BLaER1 (cell line): ENCODE data around the gene SLFN5.
"Not testable (repeated sequence)": the region's sequence is repeated elsewhere in the genome, so short reads cannot be mapped to it uniquely, and the experiment has no call there.

Source experiments
- H3K27ac ChIP-seq: shearing (Covaris generic); formaldehyde crosslinking; 2 replicates; pipeline ENCODE4 v1.8.1; 2022
- H3K27me3 ChIP-seq: shearing (Covaris generic); formaldehyde crosslinking; 2 replicates; pipeline ENCODE4 v1.8.1; 2022
- H3K36me3 ChIP-seq: shearing (Covaris generic); formaldehyde crosslinking; 2 replicates; pipeline ENCODE4 v1.8.1; 2022
- H3K4me1 ChIP-seq: shearing (Covaris generic); formaldehyde crosslinking; 2 replicates; pipeline ENCODE4 v1.8.1; 2022
- H3K4me2 ChIP-seq: shearing (Covaris generic); formaldehyde crosslinking; 2 replicates; pipeline ENCODE4 v1.8.1; 2022
- H3K4me3 ChIP-seq: shearing (Covaris generic); formaldehyde crosslinking; 2 replicates; pipeline ENCODE4 v1.8.1; 2022
- H3K9ac ChIP-seq: shearing (Covaris generic); formaldehyde crosslinking; 2 replicates; pipeline ENCODE4 v1.8.1; 2022
- H3K9me3 ChIP-seq: shearing (Covaris generic); formaldehyde crosslinking; 2 replicates; pipeline ENCODE4 v1.8.1; 2022
- H4K20me1 ChIP-seq: shearing (Covaris generic); formaldehyde crosslinking; 2 replicates; pipeline ENCODE4 v1.8.1; 2022
- Cebpa-rat ChIP-seq: shearing (Covaris generic); IDR thresholded peaks from 2 replicates; pipeline ENCODE4 v1.8.1; 2022

The SLFN5 gene

DNA sequence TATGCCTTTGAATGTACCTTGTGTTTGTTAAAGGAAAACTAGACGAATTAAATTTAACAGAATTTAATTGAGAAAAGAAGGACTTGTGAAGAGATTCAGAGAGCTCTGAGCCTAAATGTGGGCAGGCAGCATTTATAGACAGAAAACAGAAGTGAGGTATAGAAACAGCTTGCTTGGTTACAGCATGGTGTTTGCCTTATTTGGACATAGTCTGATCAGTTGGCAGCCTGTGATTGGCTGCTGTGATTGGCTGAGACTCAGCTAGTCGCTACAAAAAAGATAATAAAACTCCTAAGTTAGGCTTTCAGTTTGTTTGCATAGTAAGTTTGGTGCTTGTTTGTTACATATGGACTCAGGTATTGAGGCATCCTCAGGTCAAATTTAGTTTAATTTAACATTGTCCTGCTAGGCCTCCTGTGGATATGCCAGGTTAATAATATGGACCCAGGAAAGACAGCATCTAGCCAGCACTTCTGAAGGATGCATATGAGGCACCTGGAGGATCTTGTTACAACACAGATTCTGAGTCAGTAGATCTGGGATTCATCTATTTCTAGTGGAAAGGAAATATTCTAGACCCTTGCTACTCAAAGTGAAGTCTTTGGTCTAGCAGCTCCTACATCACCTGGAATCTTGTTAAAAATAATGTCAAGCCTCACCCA lies 43.4 kb downstream of the SLFN5 start:
- Histone ChIP-seq H3K4me3 (no peak overlapping the region), H3K4me2 (no peak overlapping the region), H3K9ac (no peak overlapping the region), H3K4me1 (no peaks in the 10 kb centered on the region), H3K36me3 (no peaks in the 10 kb centered on the region), H3K27ac (no peak overlapping the region), H3K27me3 (no peaks in the 10 kb centered on the region), H4K20me1 (no peaks in the 10 kb centered on the region), H3K9me3 (peaks cover 14% of the 10 kb centered on the region)
- no peak for TF ChIP-seq Cebpa-rat

DNA sequence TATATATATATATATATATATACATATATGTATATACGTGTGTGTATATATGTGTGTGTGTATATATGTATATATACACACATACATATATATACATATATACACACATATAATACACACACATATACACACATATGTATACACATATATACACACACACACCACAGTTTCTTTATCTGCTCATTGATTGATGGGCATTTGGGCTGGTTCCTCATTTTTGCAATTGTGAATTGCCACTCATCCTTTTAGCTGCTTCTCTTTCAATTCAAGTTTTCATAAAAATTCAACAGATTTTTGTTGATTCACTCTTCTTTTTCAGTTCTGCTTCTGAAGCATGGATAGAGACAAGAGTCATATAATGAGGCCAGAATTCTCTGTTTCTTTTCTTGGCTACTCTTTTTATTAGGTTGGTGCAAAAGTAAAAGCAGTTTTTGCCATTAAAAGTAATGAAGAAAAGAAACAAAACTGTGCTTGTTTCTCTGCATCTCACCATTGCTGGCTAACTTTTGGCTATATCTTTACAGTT lies 44.5 kb downstream of the SLFN5 start:
- Histone ChIP-seq H3K27me3 (no peaks in the 10 kb centered on the region), H3K4me2 (no peak overlapping the region), H3K36me3 (no peaks in the 10 kb centered on the region), H3K4me1 (no peaks in the 10 kb centered on the region), H3K9me3 (peaks cover 14% of the 10 kb centered on the region), H3K27ac (no peak overlapping the region), H3K9ac (no peak overlapping the region), H4K20me1 (no peaks in the 10 kb centered on the region), H3K4me3 (no peak overlapping the region)
- no peak for TF ChIP-seq Cebpa-rat

DNA sequence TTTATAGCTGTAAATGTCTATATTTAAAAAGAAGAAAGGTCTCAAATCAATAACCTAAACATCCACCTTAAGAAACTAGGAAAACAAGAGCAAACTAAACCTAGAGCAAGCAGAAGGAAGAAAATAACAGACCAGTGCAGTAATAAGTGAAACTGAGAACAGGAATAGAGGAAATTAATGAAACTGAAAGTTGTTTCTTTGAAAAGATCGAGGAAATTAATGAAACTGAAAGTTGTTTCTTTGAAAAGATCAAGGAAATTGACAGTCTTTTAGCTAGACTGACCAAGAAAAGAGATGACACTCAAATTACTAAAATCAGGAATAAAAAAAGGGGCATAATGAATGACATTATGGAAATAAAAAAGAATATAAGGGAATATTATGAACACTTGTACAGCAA lies 46.4 kb downstream of the SLFN5 start:
- Histone ChIP-seq H4K20me1 (no peaks in the 10 kb centered on the region), H3K27ac (no peak overlapping the region), H3K4me2 (no peak overlapping the region), H3K36me3 (no peaks in the 10 kb centered on the region), H3K9ac (no peak overlapping the region), H3K27me3 (no peaks in the 10 kb centered on the region), H3K4me1 (no peaks in the 10 kb centered on the region), H3K4me3 (no peak overlapping the region), H3K9me3 (peaks cover 14% of the 10 kb centered on the region)
- no peak for TF ChIP-seq Cebpa-rat

DNA sequence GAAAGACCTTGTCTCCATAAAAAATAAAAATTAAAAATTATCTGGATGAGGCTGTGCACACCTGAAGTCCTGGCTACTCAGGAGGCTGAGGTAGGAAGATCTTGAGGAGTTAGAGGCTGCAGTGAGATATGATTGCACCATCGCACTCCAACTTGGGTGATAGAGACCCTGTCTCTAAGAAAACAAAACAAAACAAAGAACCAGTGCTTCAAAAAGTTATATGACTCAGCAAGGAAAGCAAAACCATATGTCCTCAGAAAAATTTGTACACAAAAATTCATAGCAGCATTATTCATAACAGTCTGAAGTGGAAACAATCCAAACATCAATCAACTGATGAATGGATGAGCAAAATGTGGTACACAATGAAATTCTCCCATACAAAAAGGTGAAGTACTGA lies 48.9 kb downstream of the SLFN5 start:
- no peaks in the 10 kb centered on the region for H4K20me1 ChIP-seq
- peaks cover 28% of the 10 kb centered on the region for H3K9me3 ChIP-seq
- no peaks in the 10 kb centered on the region for H3K36me3 ChIP-seq
- TF ChIP-seq Cebpa-rat, result no peak
- no peaks in the 10 kb centered on the region for H3K27me3 ChIP-seq
- no peak overlapping the region for H3K4me3 ChIP-seq
- no peak overlapping the region for H3K9ac ChIP-seq
- no peak overlapping the region for H3K27ac ChIP-seq
- no peak overlapping the region for H3K4me2 ChIP-seq
- H3K4me1 ChIP-seq, result no peaks in the 10 kb centered on the region

DNA sequence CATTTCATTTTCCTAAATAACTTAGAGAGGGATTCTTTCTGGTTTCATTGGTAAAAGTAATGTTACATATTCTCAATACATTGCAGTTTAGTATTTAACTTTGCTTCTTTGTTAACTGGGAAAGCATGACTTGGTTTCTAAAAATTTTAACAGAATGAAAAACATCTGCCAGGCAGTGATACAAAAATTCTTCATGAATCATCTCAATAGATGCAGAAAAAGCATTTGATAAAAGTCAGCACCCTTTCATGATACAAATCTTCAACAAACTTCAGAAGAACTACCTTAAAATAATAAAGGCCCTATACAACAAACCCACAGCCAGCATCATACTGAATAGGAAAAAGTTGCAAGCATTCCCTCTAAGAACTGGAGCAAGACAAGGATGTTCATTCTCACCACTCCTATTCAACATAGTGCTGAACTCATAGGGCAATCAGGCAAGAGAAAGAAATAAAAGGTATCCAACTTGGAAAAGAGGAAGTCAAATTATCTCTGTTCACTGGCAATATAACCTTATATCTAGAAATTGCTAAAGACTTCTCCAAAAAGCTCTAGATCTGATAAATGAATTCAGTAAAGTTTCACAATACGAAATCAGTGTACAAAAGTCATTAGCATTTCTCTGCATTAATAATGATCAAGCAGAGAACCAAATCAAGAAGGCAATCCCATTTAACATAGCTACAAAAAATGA lies 50.4 kb downstream of the SLFN5 start:
- Histone ChIP-seq H3K27ac (no peak overlapping the region), H3K27me3 (no peaks in the 10 kb centered on the region)
- TF ChIP-seq Cebpa-rat, result no peak

DNA sequence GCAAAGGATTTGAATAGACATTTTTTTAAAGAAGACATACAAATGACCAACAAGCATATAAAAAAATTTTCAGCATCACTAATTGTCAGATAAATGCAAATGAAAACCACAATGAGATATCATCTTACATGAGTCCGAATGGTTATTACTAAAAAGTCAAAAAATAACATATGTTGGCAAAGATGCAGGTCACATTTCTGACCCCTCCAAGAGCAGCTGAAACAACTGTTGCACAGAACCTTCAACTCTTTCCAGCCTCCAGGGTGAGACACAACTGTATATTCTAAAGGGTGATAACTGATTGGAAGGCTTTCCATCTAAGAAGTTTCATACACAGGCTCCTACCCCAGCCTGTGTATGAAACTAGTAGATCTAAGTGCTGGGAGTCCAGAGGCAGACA lies 51.9 kb downstream of the SLFN5 start:
- no peaks in the 10 kb centered on the region for H3K4me1 ChIP-seq
- H3K4me3 ChIP-seq, result no peak overlapping the region
- no peaks in the 10 kb centered on the region for H4K20me1 ChIP-seq
- H3K9ac ChIP-seq, result no peak overlapping the region
- H3K27ac ChIP-seq, result no peak overlapping the region
- peaks cover 43% of the 10 kb centered on the region for H3K9me3 ChIP-seq
- TF ChIP-seq Cebpa-rat, result no peak
- no peaks in the 10 kb centered on the region for H3K27me3 ChIP-seq
- no peaks in the 10 kb centered on the region for H3K36me3 ChIP-seq
- no peak overlapping the region for H3K4me2 ChIP-seq

More for the DNA sequence above, 50.4 kb downstream of the SLFN5 start:
- no peaks in the 10 kb centered on the region for H4K20me1 ChIP-seq
- peaks cover 37% of the 10 kb centered on the region for H3K9me3 ChIP-seq
- no peaks in the 10 kb centered on the region for H3K36me3 ChIP-seq
- H3K4me2 ChIP-seq, result no peak overlapping the region
- no peak overlapping the region for H3K9ac ChIP-seq
- no peaks in the 10 kb centered on the region for H3K4me1 ChIP-seq
- no peak overlapping the region for H3K4me3 ChIP-seq

DNA sequence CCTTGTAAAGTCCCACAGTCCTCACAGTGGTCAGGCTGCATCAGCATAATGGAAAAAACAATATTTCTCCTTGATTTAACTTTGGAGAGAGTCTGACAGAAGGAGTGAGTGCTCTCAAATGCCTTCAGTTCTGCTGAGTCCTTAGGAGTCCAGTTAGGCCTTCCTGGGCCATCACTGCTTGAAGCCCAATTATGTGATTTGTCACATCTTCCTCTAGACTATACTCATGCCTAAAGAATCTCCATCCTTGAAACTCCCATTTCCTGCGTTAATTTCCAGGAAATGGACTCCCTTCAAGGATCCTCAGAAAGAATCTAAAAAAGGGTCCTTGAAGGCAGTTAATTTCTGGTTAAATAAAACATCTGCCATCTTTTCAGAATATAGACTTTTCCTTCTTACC lies 52.8 kb downstream of the SLFN5 start:
- Histone ChIP-seq H3K27me3 (no peaks in the 10 kb centered on the region), H3K9ac (no peak overlapping the region), H3K4me3 (no peak overlapping the region), H3K9me3 (peaks cover 52% of the 10 kb centered on the region), H4K20me1 (no peaks in the 10 kb centered on the region), H3K36me3 (no peaks in the 10 kb centered on the region), H3K27ac (no peak overlapping the region), H3K4me2 (no peak overlapping the region), H3K4me1 (no peaks in the 10 kb centered on the region)
- no peak for TF ChIP-seq Cebpa-rat

DNA sequence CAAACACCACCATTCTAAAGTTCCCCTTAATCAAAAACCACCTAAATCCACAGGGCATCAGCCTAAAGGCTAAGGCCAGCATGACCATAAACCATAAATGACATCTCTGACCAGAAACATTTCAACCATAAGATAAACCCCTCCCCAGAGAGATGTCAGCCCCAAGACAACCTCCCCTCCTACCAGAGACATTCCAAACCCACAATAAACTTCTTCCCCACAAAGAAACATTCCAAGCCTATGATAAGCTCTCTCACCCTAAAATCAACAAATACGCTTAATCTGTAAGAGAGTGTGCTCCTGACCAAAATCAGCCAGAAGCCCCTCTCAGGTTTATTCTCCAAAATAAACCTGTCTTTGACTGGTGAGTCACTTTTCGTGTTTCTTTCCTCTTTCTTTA lies 54.8 kb downstream of the SLFN5 start:
- Histone ChIP-seq H3K4me1 (no peaks in the 10 kb centered on the region), H3K4me2 (no peak overlapping the region), H3K4me3 (no peak overlapping the region), H3K36me3 (no peaks in the 10 kb centered on the region), H4K20me1 (no peaks in the 10 kb centered on the region), H3K27ac (no peak overlapping the region), H3K9me3 (peaks cover 72% of the 10 kb centered on the region), H3K27me3 (no peaks in the 10 kb centered on the region), H3K9ac (no peak overlapping the region)
- no peak for TF ChIP-seq Cebpa-rat

DNA sequence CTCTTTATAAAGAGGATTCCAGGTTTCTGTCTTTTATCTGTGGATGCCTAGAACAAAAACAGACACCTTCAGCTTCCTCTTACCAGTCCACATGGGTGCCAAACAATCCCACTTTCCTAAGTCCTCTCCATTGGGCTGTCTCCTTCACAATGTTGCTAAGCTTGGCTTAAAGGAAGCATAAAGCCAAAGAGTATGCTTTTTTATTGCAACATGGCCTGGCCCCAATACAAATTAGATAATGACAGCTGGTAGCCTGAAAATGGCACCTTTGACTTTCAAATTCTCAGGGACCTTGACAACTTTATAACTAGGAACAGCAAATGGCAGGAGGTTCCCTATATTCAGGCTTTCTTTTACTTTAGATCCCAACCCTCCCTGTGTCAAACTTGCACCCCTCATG lies 55.8 kb downstream of the SLFN5 start:
- no peak for TF ChIP-seq Cebpa-rat
- Histone ChIP-seq H3K36me3 (no peaks in the 10 kb centered on the region), H3K4me3 (no peak overlapping the region), H4K20me1 (no peaks in the 10 kb centered on the region), H3K4me2 (no peak overlapping the region), H3K4me1 (no peaks in the 10 kb centered on the region), H3K27me3 (no peaks in the 10 kb centered on the region), H3K9ac (no peak overlapping the region), H3K27ac (no peak overlapping the region), H3K9me3 (peaks cover 82% of the 10 kb centered on the region)

DNA sequence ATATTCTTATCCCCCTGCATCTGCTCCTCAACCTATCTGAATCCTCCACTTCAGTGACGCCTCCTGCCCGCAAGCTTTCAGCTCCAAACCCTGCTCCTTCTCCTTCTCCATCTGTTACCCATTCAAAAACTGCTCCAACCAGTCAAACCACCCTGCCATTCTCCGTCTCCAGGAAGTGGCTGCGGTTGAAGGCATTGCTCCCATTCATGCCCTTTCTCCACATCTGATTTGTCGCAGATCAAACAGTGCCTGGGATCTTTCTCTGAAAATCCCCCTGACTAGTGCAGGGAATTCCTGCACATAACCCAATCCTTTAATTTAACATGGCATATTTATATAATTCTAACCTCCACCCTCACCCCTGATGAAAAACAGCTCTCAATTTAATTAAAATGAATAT lies 56.3 kb downstream of the SLFN5 start:
- TF ChIP-seq Cebpa-rat, result no peak

DNA sequence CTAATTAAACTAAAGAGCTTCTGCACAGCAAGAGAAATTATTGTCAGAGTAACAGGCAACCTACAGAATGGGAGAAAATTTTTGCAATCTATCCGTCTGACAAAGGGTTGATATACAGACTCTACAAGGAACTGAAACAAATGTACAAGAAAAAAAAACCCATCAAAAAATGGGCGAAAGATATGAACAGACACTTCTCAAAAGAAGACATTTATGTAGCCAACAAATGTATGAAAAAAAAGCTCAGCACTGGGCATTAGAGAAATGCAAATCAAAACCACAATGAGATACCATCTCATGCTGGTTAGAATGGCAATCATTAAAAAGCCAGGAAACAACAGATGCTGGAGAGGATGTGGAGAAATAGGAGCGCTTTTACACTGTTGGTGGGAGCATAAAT lies 66.5 kb downstream of the SLFN5 start:
- not testable (repeated sequence) for H3K9ac ChIP-seq, H3K4me2 ChIP-seq, H4K20me1 ChIP-seq, H3K36me3 ChIP-seq, H3K27ac ChIP-seq, H3K4me3 ChIP-seq, H3K27me3 ChIP-seq
- H3K9me3 ChIP-seq, result peaks cover 24% of the 10 kb centered on the region
- H3K4me1 ChIP-seq, result peaks cover 17% of the 10 kb centered on the region

More for the DNA sequence above, 56.3 kb downstream of the SLFN5 start:
- no peak overlapping the region for H3K27ac ChIP-seq
- H3K27me3 ChIP-seq, result no peaks in the 10 kb centered on the region
- no peaks in the 10 kb centered on the region for H4K20me1 ChIP-seq
- no peaks in the 10 kb centered on the region for H3K36me3 ChIP-seq
- H3K4me1 ChIP-seq, result no peaks in the 10 kb centered on the region
- H3K9me3 ChIP-seq, result peaks cover 87% of the 10 kb centered on the region
- no peak overlapping the region for H3K4me3 ChIP-seq
- H3K9ac ChIP-seq, result no peak overlapping the region
- H3K4me2 ChIP-seq, result no peak overlapping the region
